HG03103 (cell line): ENCODE measurements around the gene TBC1D22A.

Source experiments
- ATAC-seq: cut with Tn5 transposase; IDR thresholded peaks from one replicate; pipeline ENCODE4 v1.9.1; 2021; ENCODE audit warnings: low read depth; ENCODE audit not compliant: unreplicated experiment

Gene TBC1D22A

GRCh38 chr22:46829117-46829891 is 66.9 kb downstream of the TBC1D22A start:
- no peak for ATAC-seq

- ATAC-seq, result no peak
Measured at GRCh38 chr22:46829941-46830715, 67.7 kb downstream of the TBC1D22A start.

- no peak for ATAC-seq
Measured at GRCh38 chr22:46830841-46831240, 68.4 kb downstream of the TBC1D22A start.

GRCh38 chr22:46833228-46833627 is 70.8 kb downstream of the TBC1D22A start:
- ATAC-seq, result no peak

GRCh38 chr22:46834021-46834737 is 71.7 kb downstream of the TBC1D22A start:
- no peak for ATAC-seq

GRCh38 chr22:46835288-46835687 is 72.8 kb downstream of the TBC1D22A start:
- ATAC-seq, result no peak

GRCh38 chr22:46835693-46836092 is 73.2 kb downstream of the TBC1D22A start:
- no peak for ATAC-seq

GRCh38 chr22:46841522-46841921 is 79.1 kb downstream of the TBC1D22A start:
- ATAC-seq, result no peak

GRCh38 chr22:46842606-46843005 is 80.2 kb downstream of the TBC1D22A start:
- ATAC-seq, result no peak

- ATAC-seq, result no peak
Measured at GRCh38 chr22:46843821-46844255, 81.4 kb downstream of the TBC1D22A start.

GRCh38 chr22:46844606-46845210 is 82.3 kb downstream of the TBC1D22A start:
- no peak for ATAC-seq

- no peak for ATAC-seq
Measured at GRCh38 chr22:46845296-46846149, 83.1 kb downstream of the TBC1D22A start.

GRCh38 chr22:46846150-46846831 is 83.8 kb downstream of the TBC1D22A start:
- no peak for ATAC-seq

GRCh38 chr22:46846832-46847355 is 84.4 kb downstream of the TBC1D22A start:
- ATAC-seq, result no peak

GRCh38 chr22:46848197-46848596 is 85.7 kb downstream of the TBC1D22A start:
- ATAC-seq, result no peak

GRCh38 chr22:46849101-46849500 is 86.7 kb downstream of the TBC1D22A start:
- no peak for ATAC-seq

- no peak for ATAC-seq
Measured at GRCh38 chr22:46849951-46850350, 87.5 kb downstream of the TBC1D22A start.

- ATAC-seq, result no peak
Measured at GRCh38 chr22:46851311-46851710, 88.9 kb downstream of the TBC1D22A start.

GRCh38 chr22:46851941-46852340 is 89.5 kb downstream of the TBC1D22A start:
- no peak for ATAC-seq
